ENCODE data around the gene SEZ6. TPM values are rescaled to one million over a fixed set of nuclear protein-coding genes. Genes with fewer than 3 reads are reported as not detected.

SEZ6 gene
- total and polyA plus RNA-seq, 2 of the 4 experiments (the other 2 are of a cell fraction), result not detected

GRCh38 chr17:28940675-28941074 lies 65.2 kb downstream of the SEZ6 start:
- Histone ChIP-seq H3K56ac (ENCODE audit: extremely low read depth, insufficient read depth, low read length) (no peak overlapping the region), H2BK5ac (ENCODE audit: low read depth, low read length, poor library complexity, severe bottlenecking) (no peak overlapping the region), H2AK9ac (replicated peaks; ENCODE audit: low read depth, low read length, poor library complexity) (no peak overlapping the region), H3K4me1 (ENCODE audit: control insufficient read depth, insufficient read depth, low read length) (peaks cover 25% of the 10 kb centered on the region), H3K27me3 (ENCODE audit: control insufficient read depth, insufficient read depth, low read length) (no peaks in the 10 kb centered on the region), H3K9ac (ENCODE audit: low read depth, low read length) (no peak overlapping the region), H3K23ac (ENCODE audit: low read depth, low read length) (no peak overlapping the region), H3K9me3 (ENCODE audit: control insufficient read depth, insufficient read depth, low read length) (no peaks in the 10 kb centered on the region), H4K91ac (ENCODE audit: insufficient read depth, low read depth, low read length) (no peak overlapping the region), H3K4me2 (ENCODE audit: low read depth, low read length) (no peak overlapping the region), H4K20me1 (ENCODE audit: insufficient read depth, low read length) (peaks cover 96% of the 10 kb centered on the region), H4K8ac (ENCODE audit: low read depth in 2 of 2, low read length in 2 of 2) (no peak overlapping the region), H2BK15ac (ENCODE audit: low read depth, low read length) (no peak overlapping the region), H3K36me3 (ENCODE audit: control insufficient read depth, insufficient read depth, low read length) (peaks cover 13% of the 10 kb centered on the region), H4K5ac (ENCODE audit: low read depth, low read length) (no peak overlapping the region), H2AK5ac (ENCODE audit: low read depth, low read length) (no peak overlapping the region), H3K4me3 (ENCODE audit: insufficient read depth, low read depth, low read length) (no peak overlapping the region), H3K27ac (ENCODE audit: insufficient read depth, low read length) (no peak overlapping the region), H2AFZ (replicated peaks; ENCODE audit: low read length, poor library complexity) (no peak overlapping the region), H3K79me1 (ENCODE audit: low read depth in 1 of 2, low read length in 2 of 2) (peaks cover 30 to 86% of the 10 kb centered on the region in 2 experiments), H2BK120ac (ENCODE audit: low read depth, low read length) (no peak overlapping the region), H3K9me1 (ENCODE audit: insufficient read depth, low read length) (peaks cover 45% of the 10 kb centered on the region), H2BK20ac (ENCODE audit: low read depth, low read length) (no peak overlapping the region), H3K14ac (replicated peaks; ENCODE audit: low read depth, low read length) (no peak overlapping the region), H3K18ac (ENCODE audit: low read depth, low read length) (no peak overlapping the region), H3K4ac (ENCODE audit: low read depth, low read length) (no peak overlapping the region)
- ATAC-seq (ENCODE audit: low read depth) (no peak), DNase-seq (no peak)
- intact Hi-C loops (cut with micrococcal nuclease) (no loop called here), dilution Hi-C loops (cut with HindIII; ENCODE audit: low sequenced_read_pairs, unreplicated experiment) (no loop called here), in situ Hi-C loops (cut with MboI; ENCODE audit: low sequenced_read_pairs) (no loop called here)
- 94% methylated on average over 3 of the region's 3 CpGs; no CpG with 5 or more reads in 1 of the 2 experiments for WGBS, 2 experiments (ENCODE audit: extremely low coverage in 2 of 2, insufficient read length in 1 of 2)
- ChIA-PET POLR2A (ENCODE audit: unreplicated experiment) (interaction anchor here (0.6 kb wide), 1 partner anchor 16 kb away, joined by 5 read pairs; no protein-coding TSS in a partner anchor), CTCF (interaction anchor here (0.6 kb wide), 1 partner anchor 161 kb away, joined by 4 read pairs; no protein-coding TSS in a partner anchor)
- TF ChIP-seq FOS (IDR thresholded peaks at IDR 0.05; ENCODE audit: low read depth, low read length) (no peak), MAZ (IDR thresholded peaks at IDR 0.05; ENCODE audit: borderline replicate concordance, low read depth, low read length) (no peak), RCOR1 (IDR thresholded peaks at IDR 0.05; ENCODE audit: insufficient replicate concordance, low read length) (no peak), CHD1 (IDR thresholded peaks at IDR 0.05; ENCODE audit: low read depth, low read length) (no peak), CEBPB (IDR thresholded peaks at IDR 0.05; ENCODE audit: low read depth, low read length) (no peak), RFX5 (IDR thresholded peaks at IDR 0.05; ENCODE audit: low read depth, low read length) (no peak), MXI1 (IDR thresholded peaks at IDR 0.05; ENCODE audit: borderline replicate concordance, low read depth, low read length) (no peak), ELK1 (IDR thresholded peaks at IDR 0.05; ENCODE audit: borderline replicate concordance, low read depth, low read length) (no peak), RAD21 (IDR thresholded peaks at IDR 0.05; ENCODE audit: low read length) (no peak), MAFK (IDR thresholded peaks at IDR 0.05; ENCODE audit: low read depth, low read length) (no peak), USF2 (IDR thresholded peaks at IDR 0.05; ENCODE audit: low read depth, low read length) (no peak), BHLHE40 (IDR thresholded peaks at IDR 0.05; ENCODE audit: low read depth, low read length) (no peak), NFE2L2 (IDR thresholded peaks at IDR 0.05; ENCODE audit: low read depth, low read length) (no peak), POLR2A (IDR thresholded peaks at IDR 0.05; ENCODE audit: low read depth, low read length) (no peak), CTCF (conservative IDR thresholded peaks at IDR 0.05; ENCODE audit: low read depth, low read length) (no peak), SMC3 (IDR thresholded peaks at IDR 0.05; ENCODE audit: low read depth, low read length) (no peak)
- BruUV-seq (replicated peaks), result no TSS peak
